ENCODE measurements around the gene HIC1.

Gene HIC1

DNA sequence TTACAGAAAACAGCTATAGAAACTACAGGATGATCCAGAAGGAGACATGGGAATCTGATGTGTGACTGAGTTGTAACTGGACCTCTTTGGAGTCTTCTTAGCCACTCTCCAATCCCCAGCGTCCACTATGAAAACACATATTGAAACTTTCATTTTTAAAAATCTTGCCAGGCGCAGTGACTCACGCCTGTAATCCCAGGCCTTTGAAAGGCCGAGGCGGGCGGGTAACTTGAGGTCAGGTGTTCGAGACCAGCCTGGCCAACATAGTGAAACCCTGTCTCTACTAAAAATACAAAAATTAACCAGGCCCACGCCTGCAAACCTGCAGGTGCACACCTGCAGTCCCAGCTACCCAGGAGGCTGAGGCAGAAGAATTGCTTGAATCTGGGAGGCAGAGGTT is 53.3 kb downstream of the HIC1 start:
- no peak overlapping the region for H3K4me3 ChIP-seq (ENCODE audit: low read depth, low read length)
- no peak overlapping the region for H3K9ac ChIP-seq (ENCODE audit: low read depth, low read length)
- no peaks in the 10 kb centered on the region for H3K27me3 ChIP-seq (ENCODE audit: control insufficient read depth, insufficient read depth, low read length)
- H3K4me1 ChIP-seq (ENCODE audit: control insufficient read depth, insufficient read depth, low read length) = no peaks in the 10 kb centered on the region
- no peaks in the 10 kb centered on the region for H3K36me3 ChIP-seq (ENCODE audit: control insufficient read depth, insufficient read depth, low read length)
- no peaks in the 10 kb centered on the region for H3K9me3 ChIP-seq (ENCODE audit: control insufficient read depth, insufficient read depth, low read length)

DNA sequence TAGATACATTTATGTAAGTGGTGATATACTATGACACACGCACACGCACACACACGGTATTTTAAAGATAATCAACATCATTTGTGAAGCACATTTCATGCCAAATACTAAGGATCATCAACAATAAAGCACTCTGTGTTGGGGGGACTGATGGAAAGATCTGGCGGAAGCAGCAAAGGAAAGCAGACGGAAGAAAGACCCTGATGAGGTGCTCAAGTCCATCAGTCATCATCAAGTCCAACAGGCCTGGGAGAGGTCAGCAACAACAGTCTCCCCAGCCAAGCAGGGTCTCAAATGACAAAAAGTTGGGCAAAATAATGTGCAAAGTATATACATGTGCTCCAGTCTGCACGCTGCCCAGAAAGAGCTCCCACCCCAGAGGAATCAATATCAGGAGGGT is 55.5 kb downstream of the HIC1 start:
- Histone ChIP-seq H3K9ac (ENCODE audit: low read depth, low read length) (no peak overlapping the region), H3K36me3 (ENCODE audit: control insufficient read depth, insufficient read depth, low read length) (no peaks in the 10 kb centered on the region), H3K9me3 (ENCODE audit: control insufficient read depth, insufficient read depth, low read length) (no peaks in the 10 kb centered on the region), H3K4me3 (ENCODE audit: low read depth, low read length) (no peak overlapping the region), H3K27me3 (ENCODE audit: control insufficient read depth, insufficient read depth, low read length) (no peaks in the 10 kb centered on the region), H3K4me1 (ENCODE audit: control insufficient read depth, insufficient read depth, low read length) (no peaks in the 10 kb centered on the region)

DNA sequence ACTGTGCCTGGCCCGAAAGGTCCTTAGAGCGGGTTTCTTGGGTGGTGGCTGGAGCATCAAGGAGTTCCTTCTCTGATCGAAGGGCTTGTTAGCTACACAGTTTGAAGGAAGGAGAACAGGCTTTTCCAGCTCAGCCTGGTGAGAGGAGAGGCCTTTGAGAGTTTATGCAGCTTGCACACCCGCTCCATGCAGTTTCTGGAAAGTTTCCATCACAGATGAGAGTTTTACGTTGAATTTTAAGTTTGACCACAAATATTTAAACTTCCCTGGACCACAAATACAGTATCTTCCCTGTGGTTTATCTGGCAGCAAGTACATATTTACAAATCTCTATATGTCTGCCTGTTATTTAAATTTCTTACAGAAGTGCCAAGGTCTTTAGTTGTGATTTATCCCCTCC is 56.8 kb downstream of the HIC1 start:
- no peaks in the 10 kb centered on the region for H3K27me3 ChIP-seq (ENCODE audit: control insufficient read depth, insufficient read depth, low read length)
- H3K4me3 ChIP-seq (ENCODE audit: low read depth, low read length) = no peak overlapping the region
- no peaks in the 10 kb centered on the region for H3K36me3 ChIP-seq (ENCODE audit: control insufficient read depth, insufficient read depth, low read length)
- no peaks in the 10 kb centered on the region for H3K4me1 ChIP-seq (ENCODE audit: control insufficient read depth, insufficient read depth, low read length)
- no peaks in the 10 kb centered on the region for H3K9me3 ChIP-seq (ENCODE audit: control insufficient read depth, insufficient read depth, low read length)
- no peak overlapping the region for H3K9ac ChIP-seq (ENCODE audit: low read depth, low read length)
